MCF 10A (cell line): ENCODE measurements around the gene MPLKIP. TPM values are rescaled to one million over a fixed set of nuclear protein-coding genes. Genes with fewer than 3 reads are reported as not detected.

Source experiments
- BruUV-seq: library from RNA; stranded (reverse); fragments of 400-500 nt; replicated peaks from 2 replicates; lab custom pipeline; 2021; lab: Mats Ljungman, UMichigan
- CTCF ChIA-PET: fragments of 300-600 bp; sonication (Branson Sonifier 250); formaldehyde crosslinking; extraction: SDS; loops from one replicate; lab custom pipeline; 2021; ENCODE audit warnings: antibody characterized with exemption, inconsistent platforms; lab: Yijun Ruan, JAX
- POLR2A ChIA-PET: fragments of 300-600, 350-650 bp; sonication (Branson Sonifier 250); formaldehyde crosslinking; extraction: SDS; loops from one replicate; lab custom pipeline; 2020; ENCODE audit warnings: antibody characterized with exemption, inconsistent platforms; lab: Yijun Ruan, JAX
- DNase-seq: peaks from one replicate; pipeline ENCODE4 v3.0.0-alpha.2; 2018; ENCODE audit not compliant: unreplicated experiment
- H3K27ac Mint-ChIP-seq: one replicate; pipeline ENCODE4 v1.8.0; 2022; ENCODE audit warnings: mild to moderate bottlenecking, low read depth, mixed read lengths; ENCODE audit not compliant: unreplicated experiment
- H3K27me3 Mint-ChIP-seq: one replicate; pipeline ENCODE4 v1.8.0; 2022; ENCODE audit warnings: mixed read lengths; ENCODE audit not compliant: insufficient read depth, unreplicated experiment
- H3K36me3 Mint-ChIP-seq: one replicate; pipeline ENCODE4 v1.8.0; 2022; ENCODE audit warnings: mild to moderate bottlenecking, moderate library complexity, mixed read lengths; ENCODE audit not compliant: insufficient read depth, unreplicated experiment
- H3K4me1 Mint-ChIP-seq: one replicate; pipeline ENCODE4 v1.8.0; 2022; ENCODE audit warnings: mixed read lengths; ENCODE audit not compliant: insufficient read depth, unreplicated experiment
- H3K4me3 Mint-ChIP-seq: one replicate; pipeline ENCODE4 v1.8.0; 2022; ENCODE audit warnings: mild to moderate bottlenecking, moderate library complexity, mixed read lengths; ENCODE audit not compliant: unreplicated experiment
- H3K9me3 Mint-ChIP-seq: one replicate; pipeline ENCODE4 v1.8.0; 2022; ENCODE audit warnings: mixed read lengths; ENCODE audit not compliant: unreplicated experiment
- intact Hi-C: fragments of 100-400 bp; cut with micrococcal nuclease; formaldehyde crosslinking; loops from 2 replicates; pipeline ENCODE4 v1.14.1; 2022
- total RNA-seq: library from RNA; stranded (reverse); gene quantifications from 2 replicates; pipeline ENCODE4 v1.2.3, GENCODE V29; 2022
- TF ChIP-seq, protein P1 (sequence below): fragments of 200-600 bp; IDR thresholded peaks from one replicate; pipeline ENCODE4 v1.8.0; 2022; ENCODE audit warnings: antibody characterized with exemption, mild to moderate bottlenecking; ENCODE audit not compliant: unreplicated experiment

Gene MPLKIP
- total RNA-seq, 1 experiment from 2014 or later, result 30.6 TPM

DNA sequence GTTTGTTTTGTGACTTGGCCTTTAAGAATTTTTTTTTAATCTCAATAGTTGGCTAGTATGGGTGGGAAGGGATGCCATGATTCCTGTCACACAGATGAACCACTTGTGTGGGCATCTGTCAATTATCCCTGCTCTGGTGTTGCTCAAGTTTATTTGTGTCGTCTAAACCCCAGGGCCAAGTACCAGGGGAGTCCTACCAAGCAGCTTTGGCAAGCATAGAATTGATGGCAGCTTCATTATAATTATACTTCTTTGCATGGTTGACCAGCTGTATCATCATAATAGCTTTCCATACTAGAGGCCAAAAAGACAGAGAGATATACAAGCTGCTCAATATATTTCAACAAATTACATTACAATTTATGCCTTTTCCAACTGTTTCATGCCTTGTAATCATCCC, 30.8 kb upstream of the MPLKIP start:
- CTCF ChIA-PET, result interaction anchor here (0.6 kb wide), 1 partner anchor 67 kb away, joined by 3 read pairs; no protein-coding TSS in a partner anchor
- no peaks in the 10 kb centered on the region for H3K36me3 Mint-ChIP-seq
- H3K4me3 Mint-ChIP-seq, result no peak overlapping the region
- intact Hi-C loops, result no loop called here
- H3K9me3 Mint-ChIP-seq, result no peaks in the 10 kb centered on the region
- H3K27me3 Mint-ChIP-seq, result no peaks in the 10 kb centered on the region
- no TSS peak for BruUV-seq
- no peak overlapping the region for H3K27ac Mint-ChIP-seq
- POLR2A ChIA-PET, result no interaction called here
- TF ChIP-seq, protein P1, sequence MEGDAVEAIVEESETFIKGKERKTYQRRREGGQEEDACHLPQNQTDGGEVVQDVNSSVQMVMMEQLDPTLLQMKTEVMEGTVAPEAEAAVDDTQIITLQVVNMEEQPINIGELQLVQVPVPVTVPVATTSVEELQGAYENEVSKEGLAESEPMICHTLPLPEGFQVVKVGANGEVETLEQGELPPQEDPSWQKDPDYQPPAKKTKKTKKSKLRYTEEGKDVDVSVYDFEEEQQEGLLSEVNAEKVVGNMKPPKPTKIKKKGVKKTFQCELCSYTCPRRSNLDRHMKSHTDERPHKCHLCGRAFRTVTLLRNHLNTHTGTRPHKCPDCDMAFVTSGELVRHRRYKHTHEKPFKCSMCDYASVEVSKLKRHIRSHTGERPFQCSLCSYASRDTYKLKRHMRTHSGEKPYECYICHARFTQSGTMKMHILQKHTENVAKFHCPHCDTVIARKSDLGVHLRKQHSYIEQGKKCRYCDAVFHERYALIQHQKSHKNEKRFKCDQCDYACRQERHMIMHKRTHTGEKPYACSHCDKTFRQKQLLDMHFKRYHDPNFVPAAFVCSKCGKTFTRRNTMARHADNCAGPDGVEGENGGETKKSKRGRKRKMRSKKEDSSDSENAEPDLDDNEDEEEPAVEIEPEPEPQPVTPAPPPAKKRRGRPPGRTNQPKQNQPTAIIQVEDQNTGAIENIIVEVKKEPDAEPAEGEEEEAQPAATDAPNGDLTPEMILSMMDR, result no peak
- no peaks in the 10 kb centered on the region for H3K4me1 Mint-ChIP-seq
- no peak for DNase-seq

DNA sequence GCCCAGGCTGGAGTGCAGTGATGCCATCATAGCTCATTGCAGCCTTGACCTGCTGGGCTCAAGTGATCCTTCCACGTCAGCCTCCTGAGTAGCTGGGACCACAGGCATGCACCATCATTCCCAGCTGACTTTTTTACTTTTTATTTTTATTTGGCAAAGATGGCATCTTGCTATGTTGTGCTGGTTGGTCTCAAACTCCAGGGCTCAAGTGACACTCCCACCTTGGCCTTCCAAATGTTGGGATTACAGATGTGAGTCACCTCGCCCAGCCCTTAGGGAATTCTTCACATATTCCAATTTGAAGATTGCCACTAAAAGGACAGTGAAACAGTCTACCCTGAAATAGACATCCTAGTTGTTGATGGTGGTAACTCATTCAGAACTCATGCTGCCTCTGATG, 28.1 kb upstream of the MPLKIP start:
- H3K36me3 Mint-ChIP-seq, result no peaks in the 10 kb centered on the region
- H3K27ac Mint-ChIP-seq, result no peak overlapping the region
- H3K9me3 Mint-ChIP-seq, result no peaks in the 10 kb centered on the region
- peak; percentile 9 for DNase-seq
- TF ChIP-seq, protein P1, result no peak
- no peak overlapping the region for H3K4me3 Mint-ChIP-seq
- ChIA-PET POLR2A (no interaction called here), CTCF (interaction anchor here (0.5 to 0.9 kb wide), 2 partner anchors 13 to 27 kb away, joined by 3 to 4 read pairs; no protein-coding TSS in a partner anchor)
- no peaks in the 10 kb centered on the region for H3K4me1 Mint-ChIP-seq
- intact Hi-C loops, result no loop called here
- BruUV-seq, result no TSS peak
- H3K27me3 Mint-ChIP-seq, result no peaks in the 10 kb centered on the region

DNA sequence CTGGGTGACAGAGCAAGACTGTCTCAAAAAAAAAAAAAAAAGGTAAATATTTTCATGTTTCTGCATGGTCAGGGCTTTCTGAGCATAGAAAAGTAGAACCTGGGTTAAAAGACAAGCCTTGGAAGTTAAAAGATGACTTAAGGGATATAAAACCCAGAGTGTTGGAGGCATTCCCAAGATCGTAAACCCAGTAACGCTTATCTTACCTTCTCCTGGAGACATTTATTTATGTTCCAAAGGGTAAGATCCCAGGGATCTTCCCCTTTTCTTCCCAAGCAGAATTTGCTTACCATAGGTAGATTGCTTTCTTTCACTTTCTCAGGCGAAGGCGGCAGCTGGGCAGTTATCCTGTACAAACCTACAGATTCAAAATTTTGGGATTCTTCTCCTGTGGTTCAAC, 22.6 kb upstream of the MPLKIP start:
- CTCF ChIA-PET, result no interaction called here
- Mint-ChIP-seq H3K4me3 (no peak overlapping the region), H3K27ac (no peak overlapping the region), H3K4me1 (no peaks in the 10 kb centered on the region), H3K36me3 (no peaks in the 10 kb centered on the region), H3K27me3 (no peaks in the 10 kb centered on the region), H3K9me3 (no peaks in the 10 kb centered on the region)
- no peak for DNase-seq
- POLR2A ChIA-PET, result no interaction called here
- TF ChIP-seq, protein P1, result no peak
- BruUV-seq, result no TSS peak
- intact Hi-C loops, result no loop called here

DNA sequence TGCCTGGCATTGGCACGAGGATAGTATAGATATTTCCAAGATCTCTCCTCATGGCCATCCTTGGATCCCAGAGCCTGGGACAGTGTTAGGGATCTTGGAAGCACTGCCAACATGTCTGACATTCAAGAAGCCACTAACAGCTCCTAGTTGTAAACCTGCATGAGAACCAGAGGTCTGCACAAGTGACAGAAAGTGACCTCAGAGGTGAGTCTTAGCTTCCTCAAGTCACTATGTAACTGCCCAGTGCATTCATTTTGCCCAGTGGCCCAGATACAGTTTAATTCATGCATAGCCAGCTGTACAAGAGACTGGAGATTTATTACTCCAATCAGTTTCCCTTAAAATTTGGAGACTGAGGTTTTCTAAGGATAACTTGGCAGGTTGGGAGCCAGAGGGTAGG, 17.1 kb upstream of the MPLKIP start:
- no peak for DNase-seq
- H3K36me3 Mint-ChIP-seq, result no peaks in the 10 kb centered on the region
- TF ChIP-seq, protein P1, result no peak
- H3K9me3 Mint-ChIP-seq, result no peaks in the 10 kb centered on the region
- no peak overlapping the region for H3K4me3 Mint-ChIP-seq
- no TSS peak for BruUV-seq
- ChIA-PET CTCF (interaction anchor here (0.6 to 0.7 kb wide), 2 partner anchors 81 to 1724 kb away, joined by 3 read pairs; no protein-coding TSS in a partner anchor), POLR2A (no interaction called here)
- intact Hi-C loops, result no loop called here
- H3K27ac Mint-ChIP-seq, result no peak overlapping the region
- H3K27me3 Mint-ChIP-seq, result no peaks in the 10 kb centered on the region
- no peaks in the 10 kb centered on the region for H3K4me1 Mint-ChIP-seq
